ENCODE results near the gene TBC1D14.

DNA sequence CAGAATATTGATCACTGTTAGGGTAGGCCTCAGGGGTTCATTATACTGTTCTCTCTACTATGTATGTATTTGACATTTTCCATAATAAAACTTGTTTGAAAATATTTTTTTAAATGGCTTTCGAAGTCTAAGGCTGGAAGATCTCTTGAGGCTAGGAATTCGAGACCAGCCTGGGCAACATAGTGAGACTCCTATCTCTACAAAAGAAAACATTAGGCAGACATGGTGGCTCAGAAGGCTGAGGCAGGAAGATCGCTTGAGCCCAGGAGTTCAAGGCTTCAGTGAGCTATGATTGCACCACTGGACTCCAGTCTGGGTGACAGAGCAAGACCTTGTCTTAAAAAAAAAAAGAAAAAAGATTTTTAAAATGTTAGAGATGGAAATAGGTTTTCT is 15.5 kb upstream of the TBC1D14 start:
- no peak for TF ChIP-seq POLR2AphosphoS5 (IDR thresholded peaks at IDR 0.05; ENCODE audit: low read depth, low read length)
- no peak for TF ChIP-seq TAF1 (IDR thresholded peaks at IDR 0.05; ENCODE audit: borderline replicate concordance, insufficient read depth, low read length)
- TF ChIP-seq, protein P1, sequence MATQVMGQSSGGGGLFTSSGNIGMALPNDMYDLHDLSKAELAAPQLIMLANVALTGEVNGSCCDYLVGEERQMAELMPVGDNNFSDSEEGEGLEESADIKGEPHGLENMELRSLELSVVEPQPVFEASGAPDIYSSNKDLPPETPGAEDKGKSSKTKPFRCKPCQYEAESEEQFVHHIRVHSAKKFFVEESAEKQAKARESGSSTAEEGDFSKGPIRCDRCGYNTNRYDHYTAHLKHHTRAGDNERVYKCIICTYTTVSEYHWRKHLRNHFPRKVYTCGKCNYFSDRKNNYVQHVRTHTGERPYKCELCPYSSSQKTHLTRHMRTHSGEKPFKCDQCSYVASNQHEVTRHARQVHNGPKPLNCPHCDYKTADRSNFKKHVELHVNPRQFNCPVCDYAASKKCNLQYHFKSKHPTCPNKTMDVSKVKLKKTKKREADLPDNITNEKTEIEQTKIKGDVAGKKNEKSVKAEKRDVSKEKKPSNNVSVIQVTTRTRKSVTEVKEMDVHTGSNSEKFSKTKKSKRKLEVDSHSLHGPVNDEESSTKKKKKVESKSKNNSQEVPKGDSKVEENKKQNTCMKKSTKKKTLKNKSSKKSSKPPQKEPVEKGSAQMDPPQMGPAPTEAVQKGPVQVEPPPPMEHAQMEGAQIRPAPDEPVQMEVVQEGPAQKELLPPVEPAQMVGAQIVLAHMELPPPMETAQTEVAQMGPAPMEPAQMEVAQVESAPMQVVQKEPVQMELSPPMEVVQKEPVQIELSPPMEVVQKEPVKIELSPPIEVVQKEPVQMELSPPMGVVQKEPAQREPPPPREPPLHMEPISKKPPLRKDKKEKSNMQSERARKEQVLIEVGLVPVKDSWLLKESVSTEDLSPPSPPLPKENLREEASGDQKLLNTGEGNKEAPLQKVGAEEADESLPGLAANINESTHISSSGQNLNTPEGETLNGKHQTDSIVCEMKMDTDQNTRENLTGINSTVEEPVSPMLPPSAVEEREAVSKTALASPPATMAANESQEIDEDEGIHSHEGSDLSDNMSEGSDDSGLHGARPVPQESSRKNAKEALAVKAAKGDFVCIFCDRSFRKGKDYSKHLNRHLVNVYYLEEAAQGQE (IDR thresholded peaks at IDR 0.05; ENCODE audit: insufficient read depth in 1 of 2, low read depth in 2 of 2, low read length in 2 of 2): no peak
- TF ChIP-seq SIN3A (IDR thresholded peaks at IDR 0.05; ENCODE audit: borderline replicate concordance, insufficient read depth, low read length): no peak
- TF ChIP-seq FOXP2 (optimal IDR thresholded peaks at IDR 0.05; ENCODE audit: borderline replicate concordance, extremely low read depth, extremely low read length, insufficient read depth): no peak

Measured in PFSK-1 (cell line).